Astrocyte (in vitro differentiated cells and primary cell): ENCODE data around the gene CEACAM3. TPM values are rescaled to one million over a fixed set of nuclear protein-coding genes. Genes with fewer than 3 reads are reported as not detected.

ENCODE experiments used
- DNase-seq: peaks from one replicate; pipeline ENCODE4 v3.0.0-alpha.2; 2010; ENCODE audit warnings: low read depth
- FAIRE-seq: peaks from 2 replicates; lab custom pipeline; 2011; peaks lifted over from hg19 to GRCh38; lab: Jason Lieb, UNC
- H2AFZ ChIP-seq: 2 replicates; pipeline ENCODE4 v1.6.0; 2012; ENCODE audit warnings: low read depth, low read length, inconsistent platforms
- H3K27ac ChIP-seq: 2 replicates; pipeline ENCODE4 v1.5.1; 2011; ENCODE audit warnings: low read depth, low read length, inconsistent platforms
- H3K27me3 ChIP-seq: 2 replicates; pipeline ENCODE4 v1.6.0; 2011; ENCODE audit warnings: low read length, inconsistent platforms; ENCODE audit not compliant: insufficient read depth
- H3K36me3 ChIP-seq: 2 replicates; pipeline ENCODE4 v1.5.1; 2011; ENCODE audit warnings: low read length, inconsistent platforms; ENCODE audit not compliant: insufficient read depth
- H3K4me1 ChIP-seq: 2 replicates; pipeline ENCODE4 v1.5.1; 2011; ENCODE audit warnings: low read length, inconsistent platforms; ENCODE audit not compliant: insufficient read depth
- H3K4me2 ChIP-seq: 2 replicates; pipeline ENCODE4 v1.6.0; 2012; ENCODE audit warnings: low read length, inconsistent platforms
- H3K4me3 ChIP-seq: 2 replicates; pipeline ENCODE4 v1.5.1; 2011; ENCODE audit warnings: low read depth, mild to moderate bottlenecking, low read length, inconsistent platforms; ENCODE audit not compliant: insufficient read depth
- H3K79me2 ChIP-seq: 2 replicates; pipeline ENCODE4 v1.6.0; 2012; ENCODE audit warnings: mild to moderate bottlenecking, low read length, inconsistent platforms; ENCODE audit not compliant: insufficient read depth
- H3K9ac ChIP-seq: 2 replicates; pipeline ENCODE4 v1.6.0; 2012; ENCODE audit warnings: mild to moderate bottlenecking, low read length, inconsistent platforms
- H3K9me3 ChIP-seq: 2 replicates; pipeline ENCODE4 v1.5.1; 2012; ENCODE audit warnings: low read depth, mild to moderate bottlenecking, low read length, inconsistent platforms; ENCODE audit not compliant: insufficient read depth
- H4K20me1 ChIP-seq: 2 replicates; pipeline ENCODE4 v1.6.0; 2012; ENCODE audit warnings: low read length, inconsistent platforms; ENCODE audit not compliant: insufficient read depth
- H3K27ac Mint-ChIP-seq: one replicate; pipeline ENCODE4 v1.8.0; 2021; ENCODE audit warnings: mild to moderate bottlenecking, mixed read lengths; ENCODE audit not compliant: unreplicated experiment
- H3K27me3 Mint-ChIP-seq: one replicate; pipeline ENCODE4 v1.8.0; 2021; ENCODE audit warnings: low read depth, mixed read lengths; ENCODE audit not compliant: unreplicated experiment
- H3K36me3 Mint-ChIP-seq: one replicate; pipeline ENCODE4 v1.8.0; 2021; ENCODE audit warnings: low read depth, mixed read lengths; ENCODE audit not compliant: unreplicated experiment
- H3K4me1 Mint-ChIP-seq: one replicate; pipeline ENCODE4 v1.8.0; 2021; ENCODE audit warnings: low read depth, mixed read lengths; ENCODE audit not compliant: unreplicated experiment
- H3K4me3 Mint-ChIP-seq: one replicate; pipeline ENCODE4 v1.8.0; 2021; ENCODE audit warnings: mild to moderate bottlenecking, moderate library complexity, mixed read lengths; ENCODE audit not compliant: unreplicated experiment
- H3K9me3 Mint-ChIP-seq: one replicate; pipeline ENCODE4 v1.8.0; 2021; ENCODE audit warnings: mild to moderate bottlenecking, mixed read lengths; ENCODE audit not compliant: unreplicated experiment
- EZH2 ChIP-seq: IDR thresholded peaks from 2 replicates; pipeline ENCODE4 v1.6.1; 2012; ENCODE audit warnings: mild to moderate bottlenecking, low read length, inconsistent platforms; ENCODE audit not compliant: insufficient read depth
- total RNA-seq: library from RNA; stranded (reverse); gene quantifications from 2 replicates; pipeline ENCODE4 v1.2.1, GENCODE V29; 2021
- TF ChIP-seq, protein P1 (sequence below): IDR thresholded peaks from 2 replicates; pipeline ENCODE4 v1.5.1; 2011; ENCODE audit warnings: low read depth, mild to moderate bottlenecking, inconsistent platforms, low read length, moderate library complexity; ENCODE audit not compliant: insufficient read depth

CEACAM3 gene
- total RNA-seq, 1 donor from 2014 or later = not detected

DNA sequence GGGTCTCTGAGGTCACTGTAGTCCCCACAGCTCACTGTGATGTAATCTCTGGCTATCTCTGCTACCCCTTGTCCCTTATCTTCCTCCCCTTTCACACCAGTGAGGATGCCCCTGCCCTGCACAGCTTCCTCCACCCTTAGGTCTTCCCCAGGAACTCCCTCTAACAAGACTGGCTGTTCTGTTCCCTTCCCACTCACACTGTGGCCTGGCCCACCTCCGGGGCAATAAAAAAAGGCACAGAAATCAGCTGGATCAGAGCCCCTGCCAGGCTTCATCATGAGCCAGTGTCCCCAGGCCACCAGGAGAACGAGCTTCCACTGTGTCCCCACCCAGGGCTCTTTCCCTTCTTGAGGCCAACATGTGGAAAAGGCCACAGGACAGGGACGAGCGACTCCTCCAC, 4.6 kb downstream of the CEACAM3 start:
- Histone ChIP-seq H3K36me3 (no peaks in the 10 kb centered on the region), H3K4me1 (no peaks in the 10 kb centered on the region), H3K27me3 (no peaks in the 10 kb centered on the region), H3K4me3 (no peak overlapping the region), H3K79me2 (no peaks in the 10 kb centered on the region), H2AFZ (no peak overlapping the region), H3K27ac (no peak overlapping the region), H3K9ac (no peak overlapping the region), H3K4me2 (no peak overlapping the region), H4K20me1 (no peaks in the 10 kb centered on the region), H3K9me3 (no peaks in the 10 kb centered on the region)
- H3K4me1 Mint-ChIP-seq = no peaks in the 10 kb centered on the region
- H3K27me3 Mint-ChIP-seq = peaks cover 47% of the 10 kb centered on the region
- no peak overlapping the region for H3K4me3 Mint-ChIP-seq
- no peak for FAIRE-seq
- no peaks in the 10 kb centered on the region for H3K36me3 Mint-ChIP-seq
- H3K27ac Mint-ChIP-seq = no peak overlapping the region
- TF ChIP-seq, protein P1, sequence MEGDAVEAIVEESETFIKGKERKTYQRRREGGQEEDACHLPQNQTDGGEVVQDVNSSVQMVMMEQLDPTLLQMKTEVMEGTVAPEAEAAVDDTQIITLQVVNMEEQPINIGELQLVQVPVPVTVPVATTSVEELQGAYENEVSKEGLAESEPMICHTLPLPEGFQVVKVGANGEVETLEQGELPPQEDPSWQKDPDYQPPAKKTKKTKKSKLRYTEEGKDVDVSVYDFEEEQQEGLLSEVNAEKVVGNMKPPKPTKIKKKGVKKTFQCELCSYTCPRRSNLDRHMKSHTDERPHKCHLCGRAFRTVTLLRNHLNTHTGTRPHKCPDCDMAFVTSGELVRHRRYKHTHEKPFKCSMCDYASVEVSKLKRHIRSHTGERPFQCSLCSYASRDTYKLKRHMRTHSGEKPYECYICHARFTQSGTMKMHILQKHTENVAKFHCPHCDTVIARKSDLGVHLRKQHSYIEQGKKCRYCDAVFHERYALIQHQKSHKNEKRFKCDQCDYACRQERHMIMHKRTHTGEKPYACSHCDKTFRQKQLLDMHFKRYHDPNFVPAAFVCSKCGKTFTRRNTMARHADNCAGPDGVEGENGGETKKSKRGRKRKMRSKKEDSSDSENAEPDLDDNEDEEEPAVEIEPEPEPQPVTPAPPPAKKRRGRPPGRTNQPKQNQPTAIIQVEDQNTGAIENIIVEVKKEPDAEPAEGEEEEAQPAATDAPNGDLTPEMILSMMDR = no peak
- no peak for TF ChIP-seq EZH2
- H3K9me3 Mint-ChIP-seq = peaks cover 3% of the 10 kb centered on the region
- DNase-seq = no peak

DNA sequence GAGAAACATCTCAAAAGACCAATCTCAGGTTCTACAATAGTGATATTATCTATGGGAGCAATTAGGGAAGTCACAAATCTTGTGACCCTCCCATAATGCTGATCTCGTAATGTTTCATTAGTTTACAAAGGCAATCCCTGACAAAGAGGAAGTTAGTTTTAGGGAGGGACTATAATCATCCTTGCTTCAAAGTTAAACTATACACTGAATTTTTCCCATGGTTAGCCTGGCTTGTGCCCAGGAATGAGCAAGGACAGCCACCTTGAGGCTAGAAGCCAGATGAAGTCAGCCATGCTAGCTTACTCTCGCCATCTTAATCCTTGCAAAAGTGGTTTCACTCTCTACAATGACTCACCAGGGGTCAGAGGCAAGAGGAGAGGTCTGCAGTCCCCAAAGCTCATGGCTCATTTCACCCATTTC, 5.4 kb downstream of the CEACAM3 start:
- no peaks in the 10 kb centered on the region for H3K4me1 ChIP-seq
- H3K27me3 Mint-ChIP-seq = peaks cover 45% of the 10 kb centered on the region
- no peak overlapping the region for H3K4me3 ChIP-seq
- FAIRE-seq (no peak), DNase-seq (no peak)
- TF ChIP-seq, protein P1 = no peak
- no peak for TF ChIP-seq EZH2
- no peaks in the 10 kb centered on the region for H3K36me3 Mint-ChIP-seq
- H3K4me1 Mint-ChIP-seq = no peaks in the 10 kb centered on the region
- no peaks in the 10 kb centered on the region for H3K27me3 ChIP-seq
- no peaks in the 10 kb centered on the region for H3K9me3 ChIP-seq
- no peaks in the 10 kb centered on the region for H3K36me3 ChIP-seq
- H3K27ac ChIP-seq = no peak overlapping the region
- H3K79me2 ChIP-seq = no peaks in the 10 kb centered on the region
- peaks cover 3% of the 10 kb centered on the region for H3K9me3 Mint-ChIP-seq
- H3K9ac ChIP-seq = no peak overlapping the region
- H2AFZ ChIP-seq = no peak overlapping the region
- H3K4me2 ChIP-seq = no peak overlapping the region
- H3K27ac Mint-ChIP-seq = no peak overlapping the region
- no peak overlapping the region for H3K4me3 Mint-ChIP-seq
- H4K20me1 ChIP-seq = no peaks in the 10 kb centered on the region

DNA sequence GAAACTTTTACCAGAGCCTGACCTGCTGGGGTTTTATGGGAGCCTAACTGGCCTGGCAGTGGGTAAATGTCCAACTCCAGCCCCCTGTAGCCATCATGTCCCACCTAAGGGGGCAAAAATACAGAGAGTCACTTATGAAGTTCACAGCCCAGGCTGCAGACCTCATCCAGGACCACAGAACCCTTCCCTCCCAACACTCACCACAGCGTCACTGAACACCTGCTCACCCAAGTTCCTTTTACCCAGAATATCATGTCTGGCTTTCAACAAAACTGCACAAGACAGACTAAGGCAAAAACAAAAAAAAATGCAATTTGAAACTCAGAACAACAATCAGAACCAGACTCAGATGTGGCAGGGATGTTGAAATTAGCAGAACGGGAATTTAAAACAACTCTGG, 6.4 kb downstream of the CEACAM3 start:
- H3K79me2 ChIP-seq = no peaks in the 10 kb centered on the region
- no peak for DNase-seq
- no peaks in the 10 kb centered on the region for H4K20me1 ChIP-seq
- no peak overlapping the region for H3K9ac ChIP-seq
- no peaks in the 10 kb centered on the region for H3K36me3 ChIP-seq
- no peak overlapping the region for H2AFZ ChIP-seq
- no peak overlapping the region for H3K27ac Mint-ChIP-seq
- FAIRE-seq = no peak
- peaks cover 3% of the 10 kb centered on the region for H3K9me3 Mint-ChIP-seq
- H3K4me1 Mint-ChIP-seq = no peaks in the 10 kb centered on the region
- H3K9me3 ChIP-seq = no peaks in the 10 kb centered on the region
- H3K4me3 ChIP-seq = no peak overlapping the region
- TF ChIP-seq EZH2 = no peak
- TF ChIP-seq, protein P1 = no peak
- H3K36me3 Mint-ChIP-seq = no peaks in the 10 kb centered on the region
- H3K4me1 ChIP-seq = no peaks in the 10 kb centered on the region
- no peaks in the 10 kb centered on the region for H3K27me3 ChIP-seq
- peaks cover 42% of the 10 kb centered on the region for H3K27me3 Mint-ChIP-seq
- H3K4me2 ChIP-seq = no peak overlapping the region
- no peak overlapping the region for H3K4me3 Mint-ChIP-seq
- no peak overlapping the region for H3K27ac ChIP-seq
